HepG2 (cell line): Measurements from ENCODE around the gene KLF6. TPM values are rescaled to one million over a fixed set of nuclear protein-coding genes. Genes with fewer than 3 reads are reported as not detected.

ENCODE experiments used
- EP300 ChIP-seq, 3 experiments: sonication (generic) in 1 of 3; formaldehyde crosslinking in 1 of 3; IDR thresholded peaks; 2 replicates each; pipeline versions ENCODE4 v1.5.1 to v1.6.1; 2011 to 2020; ENCODE audit warnings: low read depth in 2 of 3, low read length in 2 of 3, borderline replicate concordance in 1 of 3, improper control_type of control experiment in 1 of 3, mild to moderate bottlenecking in 1 of 3, missing genetic modification reagents in 1 of 3, moderate library complexity in 1 of 3
- FOSL1 ChIP-seq: sonication (generic); formaldehyde crosslinking; IDR thresholded peaks from 2 replicates; pipeline ENCODE4 v1.9.0; 2021; ENCODE audit warnings: missing genetic modification reagents, borderline replicate concordance
- HMGXB3 ChIP-seq: sonication (generic); formaldehyde crosslinking; IDR thresholded peaks from 2 replicates; pipeline ENCODE4 v1.4.0; 2020; ENCODE audit warnings: missing genetic modification reagents, borderline replicate concordance
- NONO ChIP-seq, 2 experiments: fragments of 450-650 bp in 1 of 2; sonication (generic) in 1 of 2; formaldehyde crosslinking in 1 of 2; IDR thresholded peaks in 1 of 2; conservative IDR thresholded peaks in 1 of 2; 2 replicates each; pipeline versions ENCODE4 v1.6.1 to v1.8.0; 2017 to 2022; ENCODE audit warnings: mild to moderate bottlenecking in 1 of 2, missing genetic modification reagents in 1 of 2, moderate library complexity in 1 of 2
- RARA ChIP-seq: IDR thresholded peaks from 2 replicates; pipeline ENCODE4 v1.6.1; 2016; ENCODE audit warnings: missing genetic modification reagents, missing compliant biosample characterization
- YY1 ChIP-seq: IDR thresholded peaks from 2 replicates; pipeline ENCODE4 v1.6.1; 2011; ENCODE audit warnings: low read length, low read depth, moderate library complexity, mild to moderate bottlenecking; ENCODE audit not compliant: insufficient read depth, insufficient replicate concordance
- ZNF335 ChIP-seq: sonication (generic); formaldehyde crosslinking; IDR thresholded peaks from 2 replicates; pipeline ENCODE4 v1.4.0; 2020; ENCODE audit warnings: missing genetic modification reagents
- ZNF446 ChIP-seq: sonication (generic); formaldehyde crosslinking; IDR thresholded peaks from 2 replicates; pipeline ENCODE4 v1.5.0; 2020; ENCODE audit warnings: mild to moderate bottlenecking, missing genetic modification reagents
- ZNF572 ChIP-seq: sonication (generic); formaldehyde crosslinking; IDR thresholded peaks from 2 replicates; pipeline ENCODE4 v1.5.1; 2020; ENCODE audit warnings: mild to moderate bottlenecking, missing genetic modification reagents
- ZNF768 ChIP-seq: sonication (generic); formaldehyde crosslinking; IDR thresholded peaks from 2 replicates; pipeline ENCODE4 v1.4.0; 2020; ENCODE audit warnings: missing genetic modification reagents
- polyA plus RNA-seq, 8 experiments: library from polyadenylated mRNA; depleted of rRNA in 3 of 8; stranded (reverse) in 7 of 8; unstranded in 1 of 8; fragments of >200 nt; fragmentation: Illumina TruSeq in 4 of 8; extraction: Trizol in 4 of 8; gene quantifications; 2 replicates each; pipeline versions ENCODE4 v1.2.1 to v1.2.3, GENCODE V29; 2011 to 2016; ENCODE audit warnings: low read depth in 4 of 8, missing spikeins in 1 of 8, mixed read lengths in 1 of 8; ENCODE audit not compliant: insufficient read depth in 1 of 8
- total RNA-seq, 5 experiments: library from RNA; depleted of rRNA; stranded (reverse); fragments of >200 nt; fragmentation: Illumina TruSeq; extraction: Trizol; gene quantifications; 2 replicates each; pipeline ENCODE4 v1.2.3, GENCODE V29; 2016; ENCODE audit warnings: low read depth in 1 of 5
- TF ChIP-seq, protein P1 (sequence below), 2 experiments: fragments of 450-650 bp in 1 of 2; sonication (generic) in 1 of 2; formaldehyde crosslinking in 1 of 2; IDR thresholded peaks; 2 replicates each; pipeline versions ENCODE4 v1.6.1 to v1.8.0; 2016 to 2022; ENCODE audit warnings: antibody characterized with exemption in 1 of 2, mild to moderate bottlenecking in 1 of 2, missing genetic modification reagents in 1 of 2
- TF ChIP-seq, protein P2 (sequence below): sonication (generic); formaldehyde crosslinking; IDR thresholded peaks from 2 replicates; pipeline ENCODE4; 2020; ENCODE audit warnings: missing genetic modification reagents, mild to moderate bottlenecking, borderline replicate concordance

KLF6 gene
- total and polyA plus RNA-seq, 2 of the 13 experiments (the other 11 are each of a cell fraction or from before 2014, with no cell fraction given): 27.0 to 71.9 TPM

DNA sequence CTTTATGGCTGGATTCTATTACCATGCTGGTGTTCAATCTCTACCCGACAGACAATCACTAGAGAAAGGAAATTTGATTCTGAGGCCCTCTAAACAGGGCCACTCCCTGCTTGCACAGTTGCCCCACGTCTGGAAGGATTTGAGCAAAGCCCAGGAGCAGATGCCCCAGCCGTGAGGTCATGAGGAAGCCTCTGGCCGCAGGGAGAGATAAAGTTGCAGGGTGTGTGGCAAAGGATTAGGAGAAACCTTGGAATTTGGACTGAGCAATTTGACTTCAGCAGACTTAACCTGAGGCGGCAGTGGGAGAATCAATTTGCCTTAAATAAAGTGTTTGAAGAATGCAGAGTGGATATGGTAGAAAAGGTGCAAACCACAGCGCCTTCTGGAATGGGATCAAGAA lies 40.2 kb upstream of the KLF6 start (continued):
- TF ChIP-seq, protein P1, sequence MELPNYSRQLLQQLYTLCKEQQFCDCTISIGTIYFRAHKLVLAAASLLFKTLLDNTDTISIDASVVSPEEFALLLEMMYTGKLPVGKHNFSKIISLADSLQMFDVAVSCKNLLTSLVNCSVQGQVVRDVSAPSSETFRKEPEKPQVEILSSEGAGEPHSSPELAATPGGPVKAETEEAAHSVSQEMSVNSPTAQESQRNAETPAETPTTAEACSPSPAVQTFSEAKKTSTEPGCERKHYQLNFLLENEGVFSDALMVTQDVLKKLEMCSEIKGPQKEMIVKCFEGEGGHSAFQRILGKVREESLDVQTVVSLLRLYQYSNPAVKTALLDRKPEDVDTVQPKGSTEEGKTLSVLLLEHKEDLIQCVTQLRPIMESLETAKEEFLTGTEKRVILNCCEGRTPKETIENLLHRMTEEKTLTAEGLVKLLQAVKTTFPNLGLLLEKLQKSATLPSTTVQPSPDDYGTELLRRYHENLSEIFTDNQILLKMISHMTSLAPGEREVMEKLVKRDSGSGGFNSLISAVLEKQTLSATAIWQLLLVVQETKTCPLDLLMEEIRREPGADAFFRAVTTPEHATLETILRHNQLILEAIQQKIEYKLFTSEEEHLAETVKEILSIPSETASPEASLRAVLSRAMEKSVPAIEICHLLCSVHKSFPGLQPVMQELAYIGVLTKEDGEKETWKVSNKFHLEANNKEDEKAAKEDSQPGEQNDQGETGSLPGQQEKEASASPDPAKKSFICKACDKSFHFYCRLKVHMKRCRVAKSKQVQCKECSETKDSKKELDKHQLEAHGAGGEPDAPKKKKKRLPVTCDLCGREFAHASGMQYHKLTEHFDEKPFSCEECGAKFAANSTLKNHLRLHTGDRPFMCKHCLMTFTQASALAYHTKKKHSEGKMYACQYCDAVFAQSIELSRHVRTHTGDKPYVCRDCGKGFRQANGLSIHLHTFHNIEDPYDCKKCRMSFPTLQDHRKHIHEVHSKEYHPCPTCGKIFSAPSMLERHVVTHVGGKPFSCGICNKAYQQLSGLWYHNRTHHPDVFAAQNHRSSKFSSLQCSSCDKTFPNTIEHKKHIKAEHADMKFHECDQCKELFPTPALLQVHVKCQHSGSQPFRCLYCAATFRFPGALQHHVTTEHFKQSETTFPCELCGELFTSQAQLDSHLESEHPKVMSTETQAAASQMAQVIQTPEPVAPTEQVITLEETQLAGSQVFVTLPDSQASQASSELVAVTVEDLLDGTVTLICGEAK (IDR thresholded peaks at IDR 0.05): no peak
- TF ChIP-seq, protein P1 (CRISPR knock-in tag; IDR thresholded peaks at IDR 0.05): no peak
- TF ChIP-seq RARA (CRISPR knock-in tag): peak; percentile 61
- no peak for TF ChIP-seq NONO (IDR thresholded peaks at IDR 0.05)
- no peak for TF ChIP-seq NONO (CRISPR knock-in tag; conservative IDR thresholded peaks at IDR 0.05)
- TF ChIP-seq, protein P2, sequence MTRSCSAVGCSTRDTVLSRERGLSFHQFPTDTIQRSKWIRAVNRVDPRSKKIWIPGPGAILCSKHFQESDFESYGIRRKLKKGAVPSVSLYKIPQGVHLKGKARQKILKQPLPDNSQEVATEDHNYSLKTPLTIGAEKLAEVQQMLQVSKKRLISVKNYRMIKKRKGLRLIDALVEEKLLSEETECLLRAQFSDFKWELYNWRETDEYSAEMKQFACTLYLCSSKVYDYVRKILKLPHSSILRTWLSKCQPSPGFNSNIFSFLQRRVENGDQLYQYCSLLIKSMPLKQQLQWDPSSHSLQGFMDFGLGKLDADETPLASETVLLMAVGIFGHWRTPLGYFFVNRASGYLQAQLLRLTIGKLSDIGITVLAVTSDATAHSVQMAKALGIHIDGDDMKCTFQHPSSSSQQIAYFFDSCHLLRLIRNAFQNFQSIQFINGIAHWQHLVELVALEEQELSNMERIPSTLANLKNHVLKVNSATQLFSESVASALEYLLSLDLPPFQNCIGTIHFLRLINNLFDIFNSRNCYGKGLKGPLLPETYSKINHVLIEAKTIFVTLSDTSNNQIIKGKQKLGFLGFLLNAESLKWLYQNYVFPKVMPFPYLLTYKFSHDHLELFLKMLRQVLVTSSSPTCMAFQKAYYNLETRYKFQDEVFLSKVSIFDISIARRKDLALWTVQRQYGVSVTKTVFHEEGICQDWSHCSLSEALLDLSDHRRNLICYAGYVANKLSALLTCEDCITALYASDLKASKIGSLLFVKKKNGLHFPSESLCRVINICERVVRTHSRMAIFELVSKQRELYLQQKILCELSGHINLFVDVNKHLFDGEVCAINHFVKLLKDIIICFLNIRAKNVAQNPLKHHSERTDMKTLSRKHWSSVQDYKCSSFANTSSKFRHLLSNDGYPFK (CRISPR knock-in tag): no peak
- no peak for TF ChIP-seq FOSL1
- no peak for TF ChIP-seq ZNF446 (CRISPR knock-in tag)
- TF ChIP-seq ZNF335 (CRISPR knock-in tag): no peak
- no peak for TF ChIP-seq ZNF572 (CRISPR knock-in tag)
- no peak for TF ChIP-seq HMGXB3 (CRISPR knock-in tag)
- peak in 1 of 2 experiments; percentile 80; a peak in 2 of 4 replicates for TF ChIP-seq EP300 (IDR thresholded peaks at IDR 0.05; ENCODE audit: low read depth in 2 of 2, low read length in 2 of 2)
- peak; percentile 63; the same call in 1 of the 2 replicates for TF ChIP-seq EP300 (CRISPR knock-in tag; IDR thresholded peaks at IDR 0.05; ENCODE audit: borderline replicate concordance)
- TF ChIP-seq YY1: no peak
- no peak for TF ChIP-seq ZNF768 (CRISPR knock-in tag)
